Large intestine (tissue), 3 donors: ENCODE data around the gene RIMBP2. TPM values are rescaled to one million over a fixed set of nuclear protein-coding genes. Genes with fewer than 3 reads are reported as not detected.
A peak's percentile ranks its signal among the peaks of the same experiment; 100 is the strongest.

ENCODE experiments used
- DNase-seq, 2 donors: peaks; one replicate each; pipeline versions ENCODE4 v3.0.0 to v3.0.0-alpha.2; 2013
- H3K27ac ChIP-seq: one replicate; pipeline ENCODE4 v1.5.1; 2013; ENCODE audit warnings: low read length
- H3K27me3 ChIP-seq: 2 replicates; pipeline ENCODE4 v1.6.1; 2013; ENCODE audit warnings: low read length; ENCODE audit not compliant: control insufficient read depth, insufficient read depth
- H3K36me3 ChIP-seq: 2 replicates; pipeline ENCODE4 v1.6.1; 2013; ENCODE audit warnings: low read length; ENCODE audit not compliant: control insufficient read depth, insufficient read depth
- H3K4me1 ChIP-seq: one replicate; pipeline ENCODE4 v1.6.1; 2013; ENCODE audit warnings: low read length; ENCODE audit not compliant: control insufficient read depth, insufficient read depth
- H3K4me3 ChIP-seq: one replicate; pipeline ENCODE4 v1.5.1; 2013; ENCODE audit warnings: low read length
- H3K9me3 ChIP-seq: one replicate; pipeline ENCODE4 v1.6.1; 2013; ENCODE audit warnings: mild to moderate bottlenecking, low read depth, low read length, moderate library complexity; ENCODE audit not compliant: control insufficient read depth
- WGBS: methylation state at CpG from one replicate; pipeline ENCODE4 v1.1.5; 2013; ENCODE audit warnings: low lambda C conversion rate; ENCODE audit not compliant: insufficient coverage; 5-methylcytosine and 5-hydroxymethylcytosine counted together
- polyA plus RNA-seq: library from polyadenylated mRNA; unstranded; fragments of 120-200 nt; gene quantifications from one replicate; pipeline ENCODE4 v1.2.1, GENCODE V29; 2013

The RIMBP2 gene
- polyA plus RNA-seq, 1 donor: 22.7 TPM

GRCh38 chr12:130560321-130560720 is 155.8 kb downstream of the RIMBP2 start:
- no CpG with 5 or more reads among the region's 11 CpGs for WGBS
- no peak for DNase-seq
- H3K27ac ChIP-seq: no peak overlapping the region
- peaks cover 40% of the 10 kb centered on the region for H3K4me1 ChIP-seq
- H3K4me3 ChIP-seq: no peak overlapping the region
- no peaks in the 10 kb centered on the region for H3K36me3 ChIP-seq
- H3K9me3 ChIP-seq: no peaks in the 10 kb centered on the region
- no peaks in the 10 kb centered on the region for H3K27me3 ChIP-seq

GRCh38 chr12:130559806-130560205 is 156.3 kb downstream of the RIMBP2 start:
- no peak overlapping the region for H3K4me3 ChIP-seq
- H3K27me3 ChIP-seq: no peaks in the 10 kb centered on the region
- peak in 1 of 2 donors; percentile 36 for DNase-seq
- H3K27ac ChIP-seq: no peak overlapping the region
- no peaks in the 10 kb centered on the region for H3K9me3 ChIP-seq
- H3K36me3 ChIP-seq: no peaks in the 10 kb centered on the region
- peaks cover 45% of the 10 kb centered on the region for H3K4me1 ChIP-seq
- no CpG with 5 or more reads among the region's 7 CpGs for WGBS

- peaks cover 46% of the 10 kb centered on the region for H3K4me1 ChIP-seq
- no peaks in the 10 kb centered on the region for H3K27me3 ChIP-seq
- no peak overlapping the region for H3K4me3 ChIP-seq
- H3K9me3 ChIP-seq: no peaks in the 10 kb centered on the region
- no CpG with 5 or more reads among the region's 16 CpGs for WGBS
- peak overlapping the region; percentile 41 for H3K27ac ChIP-seq
- H3K36me3 ChIP-seq: no peaks in the 10 kb centered on the region
- DNase-seq: peak; percentile 48 to 82
Observed at GRCh38 chr12:130557886-130558765, 158.0 kb downstream of the RIMBP2 start.

GRCh38 chr12:130557201-130557600 is 158.9 kb downstream of the RIMBP2 start:
- no peaks in the 10 kb centered on the region for H3K36me3 ChIP-seq
- H3K4me1 ChIP-seq: peaks cover 46% of the 10 kb centered on the region
- H3K27me3 ChIP-seq: no peaks in the 10 kb centered on the region
- H3K27ac ChIP-seq: peak overlapping the region; percentile 6
- WGBS: no CpG with 5 or more reads among the region's 9 CpGs
- DNase-seq: no peak
- no peak overlapping the region for H3K4me3 ChIP-seq
- no peaks in the 10 kb centered on the region for H3K9me3 ChIP-seq

- no peaks in the 10 kb centered on the region for H3K27me3 ChIP-seq
- no peak for DNase-seq
- H3K4me3 ChIP-seq: no peak overlapping the region
- no CpG with 5 or more reads among the region's 8 CpGs for WGBS
- H3K4me1 ChIP-seq: peaks cover 46% of the 10 kb centered on the region
- no peak overlapping the region for H3K27ac ChIP-seq
- no peaks in the 10 kb centered on the region for H3K9me3 ChIP-seq
- no peaks in the 10 kb centered on the region for H3K36me3 ChIP-seq
Observed at GRCh38 chr12:130556486-130557055, 159.5 kb downstream of the RIMBP2 start.

- Histone ChIP-seq H3K4me1 (peaks cover 46% of the 10 kb centered on the region), H3K4me3 (no peak overlapping the region), H3K27ac (peak overlapping the region; percentile 47), H3K27me3 (no peaks in the 10 kb centered on the region), H3K36me3 (no peaks in the 10 kb centered on the region), H3K9me3 (no peaks in the 10 kb centered on the region)
- WGBS: no CpG with 5 or more reads among the region's 20 CpGs
- peak; percentile 51 to 80 for DNase-seq
Observed at GRCh38 chr12:130555628-130556485, 160.2 kb downstream of the RIMBP2 start.

- H3K27me3 ChIP-seq: no peaks in the 10 kb centered on the region
- no CpG with 5 or more reads among the region's 5 CpGs for WGBS
- peaks cover 43% of the 10 kb centered on the region for H3K4me1 ChIP-seq
- no peaks in the 10 kb centered on the region for H3K9me3 ChIP-seq
- no peak overlapping the region for H3K4me3 ChIP-seq
- no peaks in the 10 kb centered on the region for H3K36me3 ChIP-seq
- DNase-seq: no peak
- peak overlapping the region; percentile 47 for H3K27ac ChIP-seq
Observed at GRCh38 chr12:130555221-130555620, 160.9 kb downstream of the RIMBP2 start.

- Histone ChIP-seq H3K4me3 (no peak overlapping the region), H3K9me3 (no peaks in the 10 kb centered on the region), H3K36me3 (no peaks in the 10 kb centered on the region), H3K27ac (no peak overlapping the region), H3K27me3 (no peaks in the 10 kb centered on the region), H3K4me1 (peaks cover 27% of the 10 kb centered on the region)
- DNase-seq: no peak
- WGBS: no CpG with 5 or more reads among the region's 7 CpGs
Observed at GRCh38 chr12:130552483-130552996, 163.6 kb downstream of the RIMBP2 start.

- no CpG with 5 or more reads among the region's 3 CpGs for WGBS
- H3K36me3 ChIP-seq: no peaks in the 10 kb centered on the region
Observed at GRCh38 chr12:130549361-130549760, 166.7 kb downstream of the RIMBP2 start.

More at GRCh38 chr12:130549361-130549760, 166.7 kb downstream of the RIMBP2 start:
- DNase-seq: no peak
- Histone ChIP-seq H3K9me3 (no peaks in the 10 kb centered on the region), H3K27ac (no peak overlapping the region), H3K27me3 (no peaks in the 10 kb centered on the region), H3K4me3 (no peak overlapping the region), H3K4me1 (no peaks in the 10 kb centered on the region)
